Peyer's patch (tissue), 4 donors: Measurements from ENCODE around the gene MINPP1.

Source experiments
- POLR2A ChIP-seq, 2 donors: fragments of 450-650 bp; IDR thresholded peaks; one replicate each; pipeline ENCODE4 v1.5.1; 2017; ENCODE audit warnings: antibody characterized with exemption in 2 of 2, mild to moderate bottlenecking in 2 of 2, moderate library complexity in 2 of 2
- TF ChIP-seq, protein P1 (sequence below), 6 experiments: fragments of 450-650 bp in 4 of 6; fragments of 200-600 bp in 2 of 6; sonication (generic) in 1 of 6; IDR thresholded peaks; one replicate each; pipeline ENCODE4 v1.5.1; 2017 to 2019; ENCODE audit warnings: antibody characterized with exemption in 6 of 6, mild to moderate bottlenecking in 3 of 6, moderate library complexity in 1 of 6

DNA sequence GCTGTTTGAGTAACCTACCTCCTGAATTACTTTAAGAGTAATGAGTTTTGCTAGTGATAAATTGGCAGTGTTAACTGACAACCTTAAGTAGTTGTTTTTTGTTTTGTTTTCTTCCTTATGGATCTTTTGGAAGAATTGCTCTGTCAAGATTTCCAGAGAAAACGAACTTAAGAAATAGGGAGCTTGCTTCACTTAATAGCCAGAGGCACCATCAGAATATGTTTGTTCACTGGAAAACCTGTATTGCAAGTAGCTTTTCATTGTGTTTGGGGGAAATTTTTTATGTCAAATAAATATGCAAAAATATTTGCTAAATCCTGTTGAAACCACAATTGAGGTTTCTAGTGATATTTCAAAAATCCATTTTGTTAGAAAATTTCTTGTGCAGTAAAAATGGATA is 89.5 kb downstream of the MINPP1 start:
- TF ChIP-seq, protein P1, sequence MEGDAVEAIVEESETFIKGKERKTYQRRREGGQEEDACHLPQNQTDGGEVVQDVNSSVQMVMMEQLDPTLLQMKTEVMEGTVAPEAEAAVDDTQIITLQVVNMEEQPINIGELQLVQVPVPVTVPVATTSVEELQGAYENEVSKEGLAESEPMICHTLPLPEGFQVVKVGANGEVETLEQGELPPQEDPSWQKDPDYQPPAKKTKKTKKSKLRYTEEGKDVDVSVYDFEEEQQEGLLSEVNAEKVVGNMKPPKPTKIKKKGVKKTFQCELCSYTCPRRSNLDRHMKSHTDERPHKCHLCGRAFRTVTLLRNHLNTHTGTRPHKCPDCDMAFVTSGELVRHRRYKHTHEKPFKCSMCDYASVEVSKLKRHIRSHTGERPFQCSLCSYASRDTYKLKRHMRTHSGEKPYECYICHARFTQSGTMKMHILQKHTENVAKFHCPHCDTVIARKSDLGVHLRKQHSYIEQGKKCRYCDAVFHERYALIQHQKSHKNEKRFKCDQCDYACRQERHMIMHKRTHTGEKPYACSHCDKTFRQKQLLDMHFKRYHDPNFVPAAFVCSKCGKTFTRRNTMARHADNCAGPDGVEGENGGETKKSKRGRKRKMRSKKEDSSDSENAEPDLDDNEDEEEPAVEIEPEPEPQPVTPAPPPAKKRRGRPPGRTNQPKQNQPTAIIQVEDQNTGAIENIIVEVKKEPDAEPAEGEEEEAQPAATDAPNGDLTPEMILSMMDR (IDR thresholded peaks at IDR 0.05), result no peak
- no peak for TF ChIP-seq POLR2A (IDR thresholded peaks at IDR 0.05)
